Activated CD8-positive, alpha-beta memory T cell treated with anti-CD3 and anti-CD28 coated beads, Interleukin-2, amount 50 U/mL, for 24 hours (primary cell): ENCODE data around the gene FSD1.
"Not testable (repeated sequence)": the region's sequence is repeated elsewhere in the genome, so short reads cannot be mapped to it uniquely, and the experiment has no call there.

Source experiments
- DNase-seq: peaks from one replicate; pipeline ENCODE4 v3.0.0-alpha.2; 2020; ENCODE audit errors: extremely low read depth

Gene FSD1

GRCh38 chr19:4304538-4305256 lies at the start of gene FSD1:
Gene FSD1, plus strand, starts transcription at chr19:4304598. Its CDS starts 149 bp downstream, at chr19:4304747.
- DNase-seq, result peak; percentile 34

GRCh38 chr19:4256563-4256962 lies 47.8 kb upstream of the FSD1 start:
- DNase-seq, result no peak

GRCh38 chr19:4257025-4257424 lies 47.4 kb upstream of the FSD1 start:
- no peak for DNase-seq

DNA sequence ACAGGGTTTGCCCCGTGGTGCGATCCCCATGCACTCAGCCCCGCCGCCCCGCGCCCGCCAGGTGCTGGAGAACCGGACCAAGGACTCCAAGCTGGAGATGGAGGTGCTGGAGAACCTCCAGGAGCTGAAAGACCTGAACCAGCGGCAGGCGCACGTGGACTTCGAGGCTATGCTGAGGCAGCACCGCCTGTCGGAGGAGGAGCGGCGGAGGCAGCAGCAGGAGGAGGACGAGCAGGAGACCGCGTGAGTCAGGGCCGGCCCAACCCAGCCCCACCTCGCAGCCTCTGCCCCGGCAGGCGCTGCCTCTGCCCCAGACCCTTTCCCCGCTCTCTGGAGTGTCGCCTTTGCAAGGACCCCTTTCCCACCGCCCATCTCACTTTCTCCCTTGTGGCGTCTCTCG lies 46.2 kb upstream of the FSD1 start:
- no peak for DNase-seq

DNA sequence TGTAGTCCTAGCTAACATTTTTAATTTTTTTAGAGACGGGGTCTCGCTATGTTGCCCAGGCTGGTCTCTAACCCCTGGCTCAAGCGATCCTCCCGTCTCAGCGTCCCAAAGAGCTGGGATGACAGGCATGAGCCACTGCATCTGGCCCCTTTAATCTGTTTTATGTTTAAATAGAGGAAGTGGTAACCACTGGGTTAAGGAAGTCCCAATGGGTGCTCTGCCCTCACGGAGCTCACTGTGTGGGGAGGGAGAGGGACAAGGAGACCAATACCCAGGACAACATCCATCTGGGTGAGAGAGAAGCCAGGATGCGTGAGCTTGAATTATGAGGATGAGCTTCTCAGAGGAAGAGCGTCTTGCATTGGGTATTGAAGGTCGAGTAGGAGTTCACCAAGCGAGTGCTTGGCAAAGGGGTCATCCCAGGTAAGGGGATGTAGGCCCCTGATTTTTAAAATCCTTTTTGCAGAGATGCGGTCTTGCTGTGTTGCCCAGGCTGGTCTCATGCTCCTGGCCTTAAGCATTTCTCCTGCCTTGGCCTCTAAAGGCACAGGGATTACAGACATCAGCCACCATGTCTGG lies 43.7 kb upstream of the FSD1 start:
- no peak for DNase-seq

GRCh38 chr19:4264812-4265211 lies 39.6 kb upstream of the FSD1 start:
- no peak for DNase-seq

- no peak for DNase-seq
Measured at GRCh38 chr19:4266253-4267000, 38.0 kb upstream of the FSD1 start.

GRCh38 chr19:4267101-4267900 lies 37.1 kb upstream of the FSD1 start:
- peak; percentile 14 for DNase-seq

GRCh38 chr19:4267901-4268815 lies 36.2 kb upstream of the FSD1 start:
- no peak for DNase-seq

DNA sequence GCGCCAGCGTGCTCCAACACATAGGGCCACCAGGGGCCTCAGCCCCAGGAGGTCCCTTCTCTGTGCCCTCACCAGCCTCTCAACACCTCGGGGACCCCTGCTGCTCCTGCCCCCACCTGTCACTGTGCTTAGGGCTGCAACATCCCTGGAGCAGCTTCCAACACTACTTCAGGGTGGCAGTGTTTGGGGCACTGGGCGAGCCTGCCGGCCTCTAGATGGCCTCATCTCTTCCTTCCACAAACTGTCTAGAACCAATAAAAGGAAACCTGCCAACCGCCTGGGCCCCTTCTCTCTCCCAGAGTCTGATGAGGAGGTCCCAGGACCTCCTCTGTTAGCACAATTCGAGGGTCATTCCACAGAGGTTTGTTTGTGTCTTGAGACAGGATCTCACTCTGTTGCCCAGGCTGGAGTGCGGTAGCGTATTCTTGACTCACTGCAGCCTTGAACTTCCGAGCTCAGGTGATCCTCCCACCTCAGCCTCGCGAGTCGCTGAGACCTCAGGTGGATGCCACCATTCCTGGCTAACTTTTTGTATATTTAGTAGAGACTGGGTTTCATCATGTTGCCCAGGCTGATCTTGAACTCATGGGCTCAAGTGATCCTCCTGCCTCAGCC lies 35.5 kb upstream of the FSD1 start:
- no peak for DNase-seq

- DNase-seq, result no peak
Measured at GRCh38 chr19:4272894-4273293, 31.5 kb upstream of the FSD1 start.

DNA sequence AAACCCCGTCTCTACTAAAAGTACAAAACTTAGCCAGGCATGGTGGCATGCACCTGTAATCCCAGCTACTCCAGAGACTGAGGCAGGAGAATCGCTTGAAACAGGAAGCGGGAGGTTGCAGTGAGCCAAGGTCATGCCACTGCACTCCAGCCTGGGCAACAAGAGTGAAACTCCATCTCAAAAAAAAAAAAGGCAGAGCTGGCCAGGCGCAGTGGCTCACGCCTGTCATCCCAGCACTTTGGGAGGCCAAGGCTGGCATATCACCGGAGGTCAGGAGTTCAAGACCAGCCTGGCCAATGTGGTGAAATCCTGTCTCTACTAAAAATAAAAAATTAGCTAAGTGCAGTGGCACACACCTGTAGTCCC lies 30.1 kb upstream of the FSD1 start:
- DNase-seq, result not testable (repeated sequence)

- no peak for DNase-seq
Measured at GRCh38 chr19:4277191-4277696, 27.2 kb upstream of the FSD1 start.

DNA sequence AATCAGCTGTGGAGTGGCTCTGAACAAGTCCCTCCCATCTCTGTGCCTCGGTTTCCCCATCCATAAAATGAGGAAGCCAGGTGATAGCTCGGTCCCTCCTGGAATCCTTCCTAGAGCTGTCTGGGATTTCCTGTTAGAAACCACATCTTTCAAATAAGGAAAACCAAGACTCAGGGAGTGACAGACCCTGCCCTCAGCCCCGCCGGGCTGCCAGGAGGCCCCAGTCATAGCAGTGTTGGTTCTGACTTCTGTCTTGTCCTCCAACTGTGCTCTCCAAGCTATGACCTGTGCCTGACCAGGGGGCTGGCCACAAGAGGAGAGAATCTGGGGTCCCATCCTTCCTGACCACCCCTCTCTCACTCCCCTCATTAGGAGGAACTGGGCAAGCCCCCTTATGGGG lies 26.4 kb upstream of the FSD1 start:
- no peak for DNase-seq

- no peak for DNase-seq
Measured at GRCh38 chr19:4278419-4279266, 25.8 kb upstream of the FSD1 start, which contains the start of gene SHD. Gene SHD, plus strand, starts transcription at chr19:4279266. Its CDS starts 798 bp downstream, at chr19:4280064.

GRCh38 chr19:4279267-4279529 lies 25.2 kb upstream of the FSD1 start:
- DNase-seq, result no peak

- no peak for DNase-seq
Measured at GRCh38 chr19:4279530-4280422, 24.6 kb upstream of the FSD1 start.

- no peak for DNase-seq
Measured at GRCh38 chr19:4284176-4284958, 20.0 kb upstream of the FSD1 start.
